Measurements from ENCODE around the gene ST8SIA1.

- TF ChIP-seq CTCF (IDR thresholded peaks at IDR 0.05; ENCODE audit: insufficient read depth, low read length, poor library complexity, severe bottlenecking) (no peak), EZH2phosphoT487 (conservative IDR thresholded peaks at IDR 0.05; ENCODE audit: low read length) (no peak)
These were observed 103.4 kb downstream of the ST8SIA1 start for GRCh38 chr12:22231078-22231477.

Data from SU-DHL-6 (cell line).